ENCODE measurements around the gene PHACTR2.

GRCh38 chr6:143765422-143766184 lies 87.8 kb downstream of the PHACTR2 start:
- TF ChIP-seq, protein P1, sequence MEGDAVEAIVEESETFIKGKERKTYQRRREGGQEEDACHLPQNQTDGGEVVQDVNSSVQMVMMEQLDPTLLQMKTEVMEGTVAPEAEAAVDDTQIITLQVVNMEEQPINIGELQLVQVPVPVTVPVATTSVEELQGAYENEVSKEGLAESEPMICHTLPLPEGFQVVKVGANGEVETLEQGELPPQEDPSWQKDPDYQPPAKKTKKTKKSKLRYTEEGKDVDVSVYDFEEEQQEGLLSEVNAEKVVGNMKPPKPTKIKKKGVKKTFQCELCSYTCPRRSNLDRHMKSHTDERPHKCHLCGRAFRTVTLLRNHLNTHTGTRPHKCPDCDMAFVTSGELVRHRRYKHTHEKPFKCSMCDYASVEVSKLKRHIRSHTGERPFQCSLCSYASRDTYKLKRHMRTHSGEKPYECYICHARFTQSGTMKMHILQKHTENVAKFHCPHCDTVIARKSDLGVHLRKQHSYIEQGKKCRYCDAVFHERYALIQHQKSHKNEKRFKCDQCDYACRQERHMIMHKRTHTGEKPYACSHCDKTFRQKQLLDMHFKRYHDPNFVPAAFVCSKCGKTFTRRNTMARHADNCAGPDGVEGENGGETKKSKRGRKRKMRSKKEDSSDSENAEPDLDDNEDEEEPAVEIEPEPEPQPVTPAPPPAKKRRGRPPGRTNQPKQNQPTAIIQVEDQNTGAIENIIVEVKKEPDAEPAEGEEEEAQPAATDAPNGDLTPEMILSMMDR (IDR thresholded peaks at IDR 0.05; ENCODE audit: low read depth, low read length, missing input control) = no peak
- TF ChIP-seq, protein P2, sequence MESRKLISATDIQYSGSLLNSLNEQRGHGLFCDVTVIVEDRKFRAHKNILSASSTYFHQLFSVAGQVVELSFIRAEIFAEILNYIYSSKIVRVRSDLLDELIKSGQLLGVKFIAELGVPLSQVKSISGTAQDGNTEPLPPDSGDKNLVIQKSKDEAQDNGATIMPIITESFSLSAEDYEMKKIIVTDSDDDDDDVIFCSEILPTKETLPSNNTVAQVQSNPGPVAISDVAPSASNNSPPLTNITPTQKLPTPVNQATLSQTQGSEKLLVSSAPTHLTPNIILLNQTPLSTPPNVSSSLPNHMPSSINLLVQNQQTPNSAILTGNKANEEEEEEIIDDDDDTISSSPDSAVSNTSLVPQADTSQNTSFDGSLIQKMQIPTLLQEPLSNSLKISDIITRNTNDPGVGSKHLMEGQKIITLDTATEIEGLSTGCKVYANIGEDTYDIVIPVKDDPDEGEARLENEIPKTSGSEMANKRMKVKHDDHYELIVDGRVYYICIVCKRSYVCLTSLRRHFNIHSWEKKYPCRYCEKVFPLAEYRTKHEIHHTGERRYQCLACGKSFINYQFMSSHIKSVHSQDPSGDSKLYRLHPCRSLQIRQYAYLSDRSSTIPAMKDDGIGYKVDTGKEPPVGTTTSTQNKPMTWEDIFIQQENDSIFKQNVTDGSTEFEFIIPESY (IDR thresholded peaks at IDR 0.05) = no peak
- TF ChIP-seq NR2F2 (IDR thresholded peaks at IDR 0.05) (no peak), TAF1 (conservative IDR thresholded peaks at IDR 0.05) (no peak), JUND (IDR thresholded peaks at IDR 0.05) (no peak), MAX (IDR thresholded peaks at IDR 0.05) (no peak)
